AG10803 (cell line): ENCODE measurements around the gene PRELID2.
A peak's percentile ranks its signal among the peaks of the same experiment; 100 is the strongest.

Experiments used
- DNase-seq: peaks from one replicate; pipeline ENCODE4 v3.0.0; 2010; ENCODE audit warnings: low read depth
- H3K4me3 ChIP-seq: 2 replicates; pipeline ENCODE4 v1.5.1; 2011; ENCODE audit warnings: mild to moderate bottlenecking, low read length, control low read depth
- TF ChIP-seq, protein P1 (sequence below): conservative IDR thresholded peaks from 2 replicates; pipeline ENCODE4 v1.5.1; 2011; ENCODE audit warnings: mild to moderate bottlenecking, low read length, control low read depth, inconsistent platforms

The PRELID2 gene

GRCh38 chr5:145829708-145830361, 5.3 kb downstream of the PRELID2 start:
- H3K4me3 ChIP-seq, result no peak overlapping the region
- no peak for DNase-seq
- TF ChIP-seq, protein P1, sequence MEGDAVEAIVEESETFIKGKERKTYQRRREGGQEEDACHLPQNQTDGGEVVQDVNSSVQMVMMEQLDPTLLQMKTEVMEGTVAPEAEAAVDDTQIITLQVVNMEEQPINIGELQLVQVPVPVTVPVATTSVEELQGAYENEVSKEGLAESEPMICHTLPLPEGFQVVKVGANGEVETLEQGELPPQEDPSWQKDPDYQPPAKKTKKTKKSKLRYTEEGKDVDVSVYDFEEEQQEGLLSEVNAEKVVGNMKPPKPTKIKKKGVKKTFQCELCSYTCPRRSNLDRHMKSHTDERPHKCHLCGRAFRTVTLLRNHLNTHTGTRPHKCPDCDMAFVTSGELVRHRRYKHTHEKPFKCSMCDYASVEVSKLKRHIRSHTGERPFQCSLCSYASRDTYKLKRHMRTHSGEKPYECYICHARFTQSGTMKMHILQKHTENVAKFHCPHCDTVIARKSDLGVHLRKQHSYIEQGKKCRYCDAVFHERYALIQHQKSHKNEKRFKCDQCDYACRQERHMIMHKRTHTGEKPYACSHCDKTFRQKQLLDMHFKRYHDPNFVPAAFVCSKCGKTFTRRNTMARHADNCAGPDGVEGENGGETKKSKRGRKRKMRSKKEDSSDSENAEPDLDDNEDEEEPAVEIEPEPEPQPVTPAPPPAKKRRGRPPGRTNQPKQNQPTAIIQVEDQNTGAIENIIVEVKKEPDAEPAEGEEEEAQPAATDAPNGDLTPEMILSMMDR, result no peak

GRCh38 chr5:145826895-145827674, 8.1 kb downstream of the PRELID2 start:
- no peak overlapping the region for H3K4me3 ChIP-seq
- TF ChIP-seq, protein P1, result no peak
- DNase-seq, result no peak

DNA sequence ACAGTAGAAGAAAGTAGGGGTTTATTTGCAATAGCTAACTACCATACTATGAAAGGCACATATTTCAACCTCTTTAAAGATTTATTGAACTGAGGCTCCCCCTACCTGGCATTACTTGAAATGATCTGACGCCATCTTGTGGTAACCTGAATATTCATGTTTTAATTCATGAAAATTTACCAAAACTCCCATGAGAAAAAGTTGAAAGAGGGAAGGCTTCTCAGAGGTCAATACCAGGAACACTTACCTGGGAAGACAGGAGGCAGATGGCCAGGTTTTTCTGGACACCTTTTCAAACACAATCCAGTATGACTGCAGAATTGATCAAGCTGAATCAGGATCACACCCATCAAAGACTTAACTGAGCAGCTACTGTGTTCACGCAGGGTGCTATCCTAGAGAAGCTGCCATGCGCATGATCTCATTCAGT, 9.4 kb downstream of the PRELID2 start:
- H3K4me3 ChIP-seq, result no peak overlapping the region
- peak; percentile 58 for DNase-seq
- TF ChIP-seq, protein P1, result peak; percentile 85

DNA sequence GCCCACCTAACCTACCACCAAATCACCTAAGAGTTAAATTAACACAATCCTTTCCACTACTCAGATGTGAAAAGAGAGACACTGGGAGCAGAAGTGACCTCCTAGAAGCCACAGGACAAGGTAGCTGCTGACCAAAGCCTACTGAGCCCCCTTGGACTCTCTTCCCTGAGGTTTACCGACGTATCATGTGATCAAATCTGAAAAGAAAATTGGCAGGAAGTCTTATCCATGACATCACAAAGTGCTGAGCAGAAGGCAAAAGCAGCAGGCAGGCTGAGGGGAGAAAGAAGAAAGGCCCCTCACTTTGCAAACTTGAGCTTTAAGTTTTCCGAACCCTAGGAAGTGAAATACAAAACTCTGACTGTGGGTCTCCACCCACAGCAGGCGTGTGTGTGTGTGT, 11.1 kb downstream of the PRELID2 start:
- no peak for DNase-seq

GRCh38 chr5:145818604-145819003, 16.5 kb downstream of the PRELID2 start:
- H3K4me3 ChIP-seq, result no peak overlapping the region
- no peak for DNase-seq
- TF ChIP-seq, protein P1, result no peak

More for the DNA sequence above, 11.1 kb downstream of the PRELID2 start:
- TF ChIP-seq, protein P1, result no peak
- H3K4me3 ChIP-seq, result no peak overlapping the region

- no peak for DNase-seq
- TF ChIP-seq, protein P1, result no peak
- no peak overlapping the region for H3K4me3 ChIP-seq
Measured at GRCh38 chr5:145812877-145813276, 22.3 kb downstream of the PRELID2 start.
